ENCODE data around the gene KAZN. TPM values are rescaled to one million over a fixed set of nuclear protein-coding genes. Genes with fewer than 3 reads are reported as not detected.

KAZN gene
- polyA plus RNA-seq, 1 experiment: 5.5 TPM

DNA sequence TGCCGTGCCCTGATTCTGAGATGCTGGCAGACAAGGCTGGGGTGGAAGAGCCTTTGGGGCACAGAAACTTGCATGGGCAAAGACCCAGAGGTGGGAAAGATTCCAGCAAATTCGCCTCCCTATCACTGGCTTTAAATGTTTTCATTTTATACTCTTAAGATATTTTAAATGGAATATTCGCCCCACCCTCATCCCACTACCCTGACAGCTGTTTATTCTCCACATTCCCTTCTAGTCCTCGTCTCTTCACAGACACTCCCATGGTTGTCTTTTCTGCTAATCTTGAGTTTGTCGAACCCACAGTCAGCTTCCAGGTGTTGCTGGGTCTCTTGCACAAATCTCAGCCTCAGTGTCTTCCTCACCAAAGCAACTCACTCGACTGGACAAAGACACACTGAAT lies 245.0 kb downstream of the KAZN start:
- ChIA-PET CTCF (interaction anchor here (1.3 to 1.5 kb wide), 2 partner anchors 204 to 230 kb away, joined by 3 read pairs; no protein-coding TSS in a partner anchor), POLR2A (no interaction called here)
- no peaks in the 10 kb centered on the region for H3K36me3 ChIP-seq (ENCODE audit: control insufficient read depth, insufficient read depth, low read length)
- no peak for DNase-seq (ENCODE audit: low read depth)
- TF ChIP-seq, protein P1, sequence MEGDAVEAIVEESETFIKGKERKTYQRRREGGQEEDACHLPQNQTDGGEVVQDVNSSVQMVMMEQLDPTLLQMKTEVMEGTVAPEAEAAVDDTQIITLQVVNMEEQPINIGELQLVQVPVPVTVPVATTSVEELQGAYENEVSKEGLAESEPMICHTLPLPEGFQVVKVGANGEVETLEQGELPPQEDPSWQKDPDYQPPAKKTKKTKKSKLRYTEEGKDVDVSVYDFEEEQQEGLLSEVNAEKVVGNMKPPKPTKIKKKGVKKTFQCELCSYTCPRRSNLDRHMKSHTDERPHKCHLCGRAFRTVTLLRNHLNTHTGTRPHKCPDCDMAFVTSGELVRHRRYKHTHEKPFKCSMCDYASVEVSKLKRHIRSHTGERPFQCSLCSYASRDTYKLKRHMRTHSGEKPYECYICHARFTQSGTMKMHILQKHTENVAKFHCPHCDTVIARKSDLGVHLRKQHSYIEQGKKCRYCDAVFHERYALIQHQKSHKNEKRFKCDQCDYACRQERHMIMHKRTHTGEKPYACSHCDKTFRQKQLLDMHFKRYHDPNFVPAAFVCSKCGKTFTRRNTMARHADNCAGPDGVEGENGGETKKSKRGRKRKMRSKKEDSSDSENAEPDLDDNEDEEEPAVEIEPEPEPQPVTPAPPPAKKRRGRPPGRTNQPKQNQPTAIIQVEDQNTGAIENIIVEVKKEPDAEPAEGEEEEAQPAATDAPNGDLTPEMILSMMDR (IDR thresholded peaks at IDR 0.05; ENCODE audit: insufficient read depth, low read depth, low read length): no peak
- no peaks in the 10 kb centered on the region for H3K27me3 ChIP-seq (ENCODE audit: control insufficient read depth, insufficient read depth, low read length)
- H3K4me3 ChIP-seq (ENCODE audit: low read depth, low read length): no peak overlapping the region

DNA sequence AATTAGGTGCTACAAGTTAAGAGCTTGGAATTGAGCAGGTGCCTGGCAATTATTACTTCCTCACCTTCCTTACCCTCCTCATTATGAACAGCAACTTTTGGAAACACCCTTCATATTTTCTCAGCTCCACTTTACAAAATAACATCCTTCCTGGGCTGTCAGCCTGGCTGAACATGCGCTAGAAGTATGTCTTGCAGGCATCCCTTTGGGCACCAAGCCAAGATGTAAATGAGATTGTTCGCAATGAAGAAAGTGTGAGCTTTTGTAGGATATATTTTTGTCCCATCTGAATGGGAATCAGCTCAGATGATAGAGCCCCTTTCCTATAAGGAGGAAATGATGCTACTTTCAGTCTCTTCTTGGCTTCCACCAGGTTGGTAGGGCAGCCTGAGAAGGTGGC lies 245.9 kb downstream of the KAZN start:
- Histone ChIP-seq H3K36me3 (ENCODE audit: control insufficient read depth, insufficient read depth, low read length) (no peaks in the 10 kb centered on the region), H3K4me3 (ENCODE audit: low read depth, low read length) (no peak overlapping the region), H3K27me3 (ENCODE audit: control insufficient read depth, insufficient read depth, low read length) (no peaks in the 10 kb centered on the region)
- DNase-seq (ENCODE audit: low read depth): no peak
- POLR2A ChIA-PET: no interaction called here
- TF ChIP-seq, protein P1 (IDR thresholded peaks at IDR 0.05; ENCODE audit: insufficient read depth, low read depth, low read length): no peak
- CTCF ChIA-PET: interaction anchor here (1.3 to 1.5 kb wide), 2 partner anchors 203 to 229 kb away, joined by 3 read pairs; no protein-coding TSS in a partner anchor

DNA sequence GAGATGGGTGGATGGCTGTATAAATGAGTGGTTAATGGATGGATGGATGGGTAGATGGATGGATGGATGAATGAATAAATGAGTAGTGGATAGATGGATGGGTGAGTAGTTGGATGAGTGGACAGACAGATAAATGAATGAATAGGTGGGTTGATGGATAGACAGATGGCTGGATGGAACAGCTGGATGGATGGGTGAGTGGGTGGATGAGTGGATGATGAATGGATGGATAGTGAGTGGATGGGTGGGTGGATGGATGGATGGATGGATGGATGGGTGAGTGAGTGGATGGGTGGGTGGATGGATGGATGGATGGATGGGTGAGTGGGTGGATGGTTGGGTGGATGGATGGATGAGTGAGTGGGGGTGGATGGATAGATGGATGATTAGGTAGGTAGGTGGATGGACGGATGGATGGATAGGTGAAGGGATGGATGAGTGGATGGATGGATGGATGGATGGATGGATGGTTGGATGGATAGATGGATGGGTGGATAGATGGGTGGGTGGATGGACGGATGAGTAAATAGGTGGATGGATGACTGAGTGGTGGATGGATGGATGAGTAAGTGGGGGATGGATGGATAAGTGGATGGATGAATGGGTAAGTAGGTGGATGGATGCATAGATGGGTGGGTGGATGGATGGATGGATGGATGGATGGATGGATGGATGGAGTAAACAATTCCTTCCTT lies 246.6 kb downstream of the KAZN start:
- no peaks in the 10 kb centered on the region for H3K27me3 ChIP-seq (ENCODE audit: control insufficient read depth, insufficient read depth, low read length)
- ChIA-PET POLR2A (no interaction called here), CTCF (no interaction called here)
- H3K36me3 ChIP-seq (ENCODE audit: control insufficient read depth, insufficient read depth, low read length): no peaks in the 10 kb centered on the region
- no peak overlapping the region for H3K4me3 ChIP-seq (ENCODE audit: low read depth, low read length)
- DNase-seq (ENCODE audit: low read depth): no peak
- TF ChIP-seq, protein P1 (IDR thresholded peaks at IDR 0.05; ENCODE audit: insufficient read depth, low read depth, low read length): no peak

DNA sequence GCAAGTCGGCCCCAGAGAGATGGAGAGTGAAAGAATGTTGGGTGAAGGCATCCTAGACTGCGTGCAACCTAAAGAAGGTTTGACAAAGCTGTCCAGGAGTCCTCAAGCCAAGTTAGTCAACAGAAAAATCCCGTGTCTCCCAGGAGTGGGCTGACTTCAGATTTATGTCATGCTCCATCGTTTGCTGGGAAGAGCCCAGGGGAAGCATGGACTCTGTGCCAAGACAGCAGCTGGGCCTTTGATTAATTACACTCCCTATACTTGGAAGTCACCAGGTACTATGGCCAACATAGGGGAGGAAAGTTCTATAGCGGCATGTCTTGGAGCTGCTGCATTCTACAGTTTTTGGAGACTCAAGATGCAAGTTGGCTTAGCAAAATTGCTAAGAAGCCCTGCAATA lies 247.4 kb downstream of the KAZN start:
- POLR2A ChIA-PET: no interaction called here
- H3K36me3 ChIP-seq (ENCODE audit: control insufficient read depth, insufficient read depth, low read length): no peaks in the 10 kb centered on the region
- TF ChIP-seq, protein P1 (IDR thresholded peaks at IDR 0.05; ENCODE audit: insufficient read depth, low read depth, low read length): no peak
- CTCF ChIA-PET: interaction anchor here (1.1 kb wide), 1 partner anchor 181 kb away, joined by 3 read pairs; no protein-coding TSS in a partner anchor
- no peaks in the 10 kb centered on the region for H3K27me3 ChIP-seq (ENCODE audit: control insufficient read depth, insufficient read depth, low read length)
- no peak overlapping the region for H3K4me3 ChIP-seq (ENCODE audit: low read depth, low read length)
- no peak for DNase-seq (ENCODE audit: low read depth)

DNA sequence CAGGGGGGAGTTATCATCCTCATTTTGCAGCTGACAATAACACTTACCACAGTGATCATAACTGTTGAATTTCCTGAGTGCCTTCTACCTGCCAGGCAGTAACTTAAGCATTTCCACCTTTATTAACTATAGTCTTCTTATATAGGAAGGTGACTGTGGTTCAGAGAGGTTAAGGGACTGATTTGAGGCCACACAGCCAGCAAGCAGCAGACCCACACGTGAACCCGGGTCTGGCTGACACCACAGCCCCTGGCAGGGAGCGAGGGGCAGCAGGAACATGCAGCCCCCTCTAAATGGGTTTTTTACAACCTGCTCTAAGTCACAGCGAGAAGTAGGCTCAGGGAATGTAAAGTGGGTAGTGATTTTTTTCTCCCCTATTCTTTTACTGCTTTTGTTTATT lies 248.2 kb downstream of the KAZN start:
- H3K36me3 ChIP-seq (ENCODE audit: control insufficient read depth, insufficient read depth, low read length): no peaks in the 10 kb centered on the region
- no peak overlapping the region for H3K4me3 ChIP-seq (ENCODE audit: low read depth, low read length)
- CTCF ChIA-PET: interaction anchor here (1.1 kb wide), 1 partner anchor 180 kb away, joined by 3 read pairs; no protein-coding TSS in a partner anchor
- no peak for DNase-seq (ENCODE audit: low read depth)
- H3K27me3 ChIP-seq (ENCODE audit: control insufficient read depth, insufficient read depth, low read length): no peaks in the 10 kb centered on the region
- TF ChIP-seq, protein P1 (IDR thresholded peaks at IDR 0.05; ENCODE audit: insufficient read depth, low read depth, low read length): no peak
- POLR2A ChIA-PET: no interaction called here

All from BJ (cell line).